Measurements from ENCODE around the gene AXIN1.

AXIN1 gene

GRCh38 chr16:314795-315299 is 37.7 kb downstream of the AXIN1 start:
- Histone ChIP-seq H3F3A (ENCODE audit: insufficient read depth, low read length) (no peaks in the 10 kb centered on the region), H3K27ac (ENCODE audit: low read length) (no peak overlapping the region), H3K4me3 (ENCODE audit: low read length) (no peak overlapping the region), H3K9me2 (replicated peaks; ENCODE audit: insufficient read depth, low read length) (no peaks in the 10 kb centered on the region), H3K27me3 (replicated peaks; ENCODE audit: insufficient read depth, low read length) (no peaks in the 10 kb centered on the region), H3K4me1 (ENCODE audit: low read length) (no peaks in the 10 kb centered on the region), H2AFZ (ENCODE audit: low read length) (no peak overlapping the region), H3K79me2 (ENCODE audit: low read length) (peaks cover 57% of the 10 kb centered on the region), H4K20me1 (ENCODE audit: insufficient read depth, low read length) (0 out of 2 replicates have a peak, but pooled peaks cover 3% of the 10 kb centered on the region), H3K9me3 (replicated peaks; ENCODE audit: insufficient read depth, low read length) (no peaks in the 10 kb centered on the region), H3K4me2 (ENCODE audit: low read depth, low read length) (no peak overlapping the region), H3K9ac (ENCODE audit: low read length) (no peak overlapping the region), H3K36me3 (replicated peaks; ENCODE audit: insufficient read depth, low read length) (no peaks in the 10 kb centered on the region)
- TF ChIP-seq EZH2 (optimal IDR thresholded peaks at IDR 0.05; ENCODE audit: low read depth, low read length) (no peak), EZH2phosphoT487 (IDR thresholded peaks at IDR 0.05; ENCODE audit: low read length) (no peak), CTCF (IDR thresholded peaks at IDR 0.05; ENCODE audit: low read length) (no peak)
- DNase-seq = no peak

GRCh38 chr16:314351-314750 is 38.2 kb downstream of the AXIN1 start:
- no peaks in the 10 kb centered on the region for H3K4me1 ChIP-seq (ENCODE audit: low read length)
- no peak overlapping the region for H2AFZ ChIP-seq (ENCODE audit: low read length)
- H3K36me3 ChIP-seq (replicated peaks; ENCODE audit: insufficient read depth, low read length) = no peaks in the 10 kb centered on the region
- DNase-seq = no peak
- no peaks in the 10 kb centered on the region for H3F3A ChIP-seq (ENCODE audit: insufficient read depth, low read length)
- H3K4me3 ChIP-seq (ENCODE audit: low read length) = no peak overlapping the region
- 0 out of 2 replicates have a peak, but pooled peaks cover 3% of the 10 kb centered on the region for H4K20me1 ChIP-seq (ENCODE audit: insufficient read depth, low read length)
- H3K27me3 ChIP-seq (replicated peaks; ENCODE audit: insufficient read depth, low read length) = no peaks in the 10 kb centered on the region
- no peak overlapping the region for H3K4me2 ChIP-seq (ENCODE audit: low read depth, low read length)
- no peak overlapping the region for H3K27ac ChIP-seq (ENCODE audit: low read length)
- H3K9ac ChIP-seq (ENCODE audit: low read length) = no peak overlapping the region
- H3K9me3 ChIP-seq (replicated peaks; ENCODE audit: insufficient read depth, low read length) = no peaks in the 10 kb centered on the region
- no peak for TF ChIP-seq CTCF (IDR thresholded peaks at IDR 0.05; ENCODE audit: low read length)
- TF ChIP-seq EZH2phosphoT487 (IDR thresholded peaks at IDR 0.05; ENCODE audit: low read length) = no peak
- TF ChIP-seq EZH2 (optimal IDR thresholded peaks at IDR 0.05; ENCODE audit: low read depth, low read length) = no peak
- H3K9me2 ChIP-seq (replicated peaks; ENCODE audit: insufficient read depth, low read length) = no peaks in the 10 kb centered on the region
- H3K79me2 ChIP-seq (ENCODE audit: low read length) = peaks cover 52% of the 10 kb centered on the region

- TF ChIP-seq EZH2 (optimal IDR thresholded peaks at IDR 0.05; ENCODE audit: low read depth, low read length) (no peak), CTCF (IDR thresholded peaks at IDR 0.05; ENCODE audit: low read length) (no peak), EZH2phosphoT487 (IDR thresholded peaks at IDR 0.05; ENCODE audit: low read length) (no peak)
- Histone ChIP-seq H3K27ac (ENCODE audit: low read length) (no peak overlapping the region), H3K9me3 (replicated peaks; ENCODE audit: insufficient read depth, low read length) (no peaks in the 10 kb centered on the region), H3K4me3 (ENCODE audit: low read length) (no peak overlapping the region), H3K27me3 (replicated peaks; ENCODE audit: insufficient read depth, low read length) (no peaks in the 10 kb centered on the region), H2AFZ (ENCODE audit: low read length) (no peak overlapping the region), H3K9me2 (replicated peaks; ENCODE audit: insufficient read depth, low read length) (no peaks in the 10 kb centered on the region), H3K4me2 (ENCODE audit: low read depth, low read length) (no peak overlapping the region), H3K79me2 (ENCODE audit: low read length) (peaks cover 26% of the 10 kb centered on the region), H3K36me3 (replicated peaks; ENCODE audit: insufficient read depth, low read length) (no peaks in the 10 kb centered on the region), H4K20me1 (ENCODE audit: insufficient read depth, low read length) (no peaks in the 10 kb centered on the region), H3K9ac (ENCODE audit: low read length) (no peak overlapping the region), H3F3A (ENCODE audit: insufficient read depth, low read length) (no peaks in the 10 kb centered on the region), H3K4me1 (ENCODE audit: low read length) (no peaks in the 10 kb centered on the region)
- no peak for DNase-seq
These were observed 40.8 kb downstream of the AXIN1 start for GRCh38 chr16:311725-312124.
